Thymus (tissue), 11 donors: ENCODE measurements around the gene MCAM. TPM values are rescaled to one million over a fixed set of nuclear protein-coding genes. Genes with fewer than 3 reads are reported as not detected.
A peak's percentile ranks its signal among the peaks of the same experiment; 100 is the strongest.

Experiments used
- DNase-seq, 9 donors: peaks; one replicate each; pipeline ENCODE4 v3.0.0-alpha.2; 2013; ENCODE audit warnings: low spot score in 9 of 9, low read depth in 6 of 9, missing footprints in 1 of 9
- H3K27ac ChIP-seq, 2 donors: one replicate each; pipeline ENCODE4 v1.5.1; 2013; ENCODE audit warnings: control low read depth in 1 of 2, low read depth in 1 of 2, low read length in 1 of 2, mild to moderate bottlenecking in 1 of 2, moderate library complexity in 1 of 2
- H3K27me3 ChIP-seq, 2 donors: one replicate each; pipeline ENCODE4 v1.5.1; 2013; ENCODE audit warnings: low read length in 1 of 2; ENCODE audit not compliant: control insufficient read depth in 2 of 2, insufficient read depth in 1 of 2
- H3K36me3 ChIP-seq, 2 donors: one replicate each; pipeline ENCODE4 v1.5.1; 2013; ENCODE audit warnings: low read length in 1 of 2, mild to moderate bottlenecking in 1 of 2, moderate library complexity in 1 of 2; ENCODE audit not compliant: control insufficient read depth in 2 of 2, insufficient read depth in 2 of 2
- H3K4me1 ChIP-seq, 2 donors: one replicate each; pipeline ENCODE4 v1.5.1; 2013; ENCODE audit warnings: low read length in 2 of 2; ENCODE audit not compliant: control insufficient read depth in 2 of 2, insufficient read depth in 2 of 2
- H3K4me3 ChIP-seq, 2 donors: one replicate each; pipeline ENCODE4 v1.5.1; 2013; ENCODE audit warnings: low read length in 2 of 2, control low read depth in 1 of 2, mild to moderate bottlenecking in 1 of 2
- H3K9me3 ChIP-seq, 2 donors: one replicate each; pipeline ENCODE4 v1.5.1; 2013; ENCODE audit warnings: low read length in 1 of 2, mild to moderate bottlenecking in 1 of 2; ENCODE audit not compliant: control insufficient read depth in 2 of 2, insufficient read depth in 1 of 2
- WGBS: extraction: QIAGEN DNeasy Blood & Tissue Kit; methylation state at CpG from one replicate; pipeline ENCODE4 v1.1.7; 2013; 5-methylcytosine and 5-hydroxymethylcytosine counted together
- polyA plus RNA-seq: library from polyadenylated mRNA; stranded (reverse); fragments of 200-250 nt; gene quantifications from one replicate; pipeline ENCODE4 v1.2.3, GENCODE V29; 2013
- total RNA-seq: library from RNA; stranded (reverse); fragments of 120-200 nt; gene quantifications from one replicate; pipeline ENCODE4 v1.2.4, GENCODE V29; 2013
- donor health status: healthy.

MCAM gene
- total and polyA plus RNA-seq, 2 donors, result 20.1 to 54.4 TPM

DNA sequence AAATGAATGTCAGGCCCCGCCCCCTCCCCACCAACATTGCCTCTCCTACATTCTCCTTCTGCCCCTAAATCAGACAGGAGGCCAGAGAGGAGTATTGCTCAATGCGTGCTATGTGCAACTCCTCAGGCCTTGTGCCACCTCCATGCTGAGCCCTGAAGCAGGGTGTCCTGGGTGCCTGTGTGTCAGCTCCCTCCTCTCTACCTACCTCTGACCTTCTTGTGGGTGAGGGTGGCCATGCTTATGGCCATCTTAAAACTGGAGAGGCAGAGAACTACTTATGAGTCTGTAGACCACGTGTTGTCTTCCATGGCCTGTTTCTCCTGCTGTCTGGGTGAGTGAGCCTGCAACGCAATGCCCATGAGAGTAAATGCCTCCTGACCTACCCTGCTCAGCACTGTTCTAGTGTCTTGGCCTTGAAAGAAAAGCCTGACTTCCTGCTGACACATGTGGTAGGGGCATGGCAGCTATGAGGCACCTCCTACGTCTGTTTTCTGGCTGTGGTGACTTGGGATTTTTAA, 10.5 kb downstream of the MCAM start:
- WGBS, result 59% methylated on average over 5 of the region's 5 CpGs
- Histone ChIP-seq H3K27me3 (no peaks in the 10 kb centered on the region), H3K36me3 (peaks cover 31 to 43% of the 10 kb centered on the region in 2 donors), H3K4me3 (no peak overlapping the region), H3K9me3 (peaks cover 0 to 6% of the 10 kb centered on the region in 2 donors), H3K27ac (peak overlapping the region; percentile 72 to 87), H3K4me1 (peaks cover 37 to 46% of the 10 kb centered on the region in 2 donors)
- DNase-seq, result peak in 4 of 9 donors; percentile 54 to 80 (median 66)

- Histone ChIP-seq H3K27me3 (no peaks in the 10 kb centered on the region), H3K27ac (peak overlapping the region; percentile 72 to 87), H3K36me3 (peaks cover 24 to 49% of the 10 kb centered on the region in 2 donors), H3K4me1 (peaks cover 41 to 46% of the 10 kb centered on the region in 2 donors), H3K4me3 (no peak overlapping the region), H3K9me3 (peaks cover 0 to 6% of the 10 kb centered on the region in 2 donors)
- DNase-seq, result peak in 1 of 9 donors; percentile 40
- 83% methylated on average over 7 of the region's 7 CpGs for WGBS
Measured at GRCh38 chr11:119305556-119306372, 11.2 kb downstream of the MCAM start.

GRCh38 chr11:119303227-119303718, 13.7 kb downstream of the MCAM start:
- no peak for DNase-seq
- H3K9me3 ChIP-seq, result peaks cover 0 to 6% of the 10 kb centered on the region in 2 donors
- H3K27me3 ChIP-seq, result no peaks in the 10 kb centered on the region
- H3K27ac ChIP-seq, result no peak overlapping the region
- peaks cover 39 to 62% of the 10 kb centered on the region in 2 donors for H3K36me3 ChIP-seq
- H3K4me3 ChIP-seq, result no peak overlapping the region
- H3K4me1 ChIP-seq, result peaks cover 41 to 49% of the 10 kb centered on the region in 2 donors
- WGBS, result 97% methylated on average over 5 of the region's 5 CpGs

DNA sequence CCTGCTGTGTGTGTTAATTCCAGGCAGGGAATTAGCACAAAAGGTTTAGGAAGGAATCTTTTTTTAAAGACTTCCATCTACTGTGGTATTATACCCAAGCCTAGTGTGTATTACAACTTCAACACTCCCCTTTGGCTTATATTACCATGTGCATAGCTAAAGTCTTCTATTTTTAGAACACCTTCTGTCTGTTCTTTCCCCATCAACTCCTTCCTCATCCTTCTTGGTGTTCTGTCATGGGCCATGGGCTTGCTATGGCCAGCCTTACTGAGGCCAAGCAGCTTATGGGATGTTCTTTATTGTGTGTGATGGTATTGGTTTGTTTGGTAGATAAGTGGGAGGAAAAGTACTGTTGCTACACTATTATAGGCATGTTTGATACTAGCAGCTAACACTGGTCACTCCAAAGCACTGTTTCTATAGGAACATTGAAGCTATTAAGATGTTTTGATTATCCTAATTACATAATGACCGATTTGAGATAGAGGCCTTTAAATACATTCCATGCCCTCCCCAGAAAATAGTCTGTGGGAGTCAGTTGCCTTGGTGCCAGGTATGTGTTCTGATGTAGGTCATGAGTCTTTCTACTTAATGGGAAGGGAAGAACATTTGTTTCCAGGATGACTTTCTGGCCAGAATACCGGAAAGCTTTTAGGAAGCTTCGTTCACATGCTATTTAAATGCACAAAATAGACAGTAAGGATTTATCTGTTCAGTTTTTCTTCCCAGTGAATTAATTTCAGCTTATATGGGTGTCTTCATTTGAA, 16.5 kb downstream of the MCAM start:
- no peaks in the 10 kb centered on the region for H3K27me3 ChIP-seq
- H3K4me1 ChIP-seq, result peaks cover 24 to 28% of the 10 kb centered on the region in 2 donors
- peaks cover 50 to 80% of the 10 kb centered on the region in 2 donors for H3K36me3 ChIP-seq
- WGBS, result 98% methylated on average over 3 of the region's 3 CpGs
- no peaks in the 10 kb centered on the region for H3K9me3 ChIP-seq
- no peak for DNase-seq
- no peak overlapping the region for H3K27ac ChIP-seq
- H3K4me3 ChIP-seq, result no peak overlapping the region

GRCh38 chr11:119299416-119299815, 17.5 kb downstream of the MCAM start:
- WGBS, result 98% methylated on average over 9 of the region's 9 CpGs
- H3K27ac ChIP-seq, result no peak overlapping the region

DNA sequence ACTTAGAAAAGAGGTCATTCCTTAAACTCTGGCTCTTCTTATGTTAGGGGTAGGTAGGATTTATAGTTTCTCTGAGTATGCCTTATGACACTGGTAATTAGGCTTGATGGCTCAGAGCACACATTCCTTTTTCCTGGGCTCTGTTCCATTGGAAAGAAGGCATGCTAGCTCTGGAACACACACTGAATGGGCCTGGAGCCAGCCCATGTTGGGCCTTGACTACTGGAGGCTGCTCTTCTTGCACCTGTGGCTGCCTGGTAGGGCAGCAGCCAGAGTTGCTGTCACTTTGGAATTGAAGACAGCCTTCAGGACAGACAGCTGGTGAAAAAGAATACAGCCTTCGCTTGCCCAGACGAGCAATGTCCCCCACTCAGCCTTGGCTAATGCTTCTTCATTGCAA, 18.2 kb downstream of the MCAM start:
- Histone ChIP-seq H3K4me3 (no peak overlapping the region), H3K9me3 (no peaks in the 10 kb centered on the region), H3K36me3 (peaks cover 44 to 81% of the 10 kb centered on the region in 2 donors), H3K4me1 (peaks cover 14 to 19% of the 10 kb centered on the region in 2 donors), H3K27ac (no peak overlapping the region), H3K27me3 (no peaks in the 10 kb centered on the region)
- peak in 1 of 9 donors; percentile 35 for DNase-seq
- WGBS, result 89% methylated on average over 2 of the region's 2 CpGs

More at GRCh38 chr11:119299416-119299815, 17.5 kb downstream of the MCAM start:
- Histone ChIP-seq H3K9me3 (no peaks in the 10 kb centered on the region), H3K36me3 (peaks cover 50 to 83% of the 10 kb centered on the region in 2 donors), H3K27me3 (no peaks in the 10 kb centered on the region), H3K4me3 (no peak overlapping the region), H3K4me1 (peaks cover 17 to 19% of the 10 kb centered on the region in 2 donors)
- DNase-seq, result no peak

- H3K4me1 ChIP-seq, result peaks cover 14 to 19% of the 10 kb centered on the region in 2 donors
- DNase-seq, result no peak
- 95% methylated on average over 3 of the region's 3 CpGs for WGBS
- H3K4me3 ChIP-seq, result no peak overlapping the region
- no peak overlapping the region for H3K27ac ChIP-seq
- H3K9me3 ChIP-seq, result no peaks in the 10 kb centered on the region
- H3K27me3 ChIP-seq, result no peaks in the 10 kb centered on the region
- peaks cover 37 to 78% of the 10 kb centered on the region in 2 donors for H3K36me3 ChIP-seq
Measured at GRCh38 chr11:119297938-119298337, 19.0 kb downstream of the MCAM start.

GRCh38 chr11:119295178-119295577, 21.8 kb downstream of the MCAM start:
- no peak overlapping the region for H3K27ac ChIP-seq
- DNase-seq, result no peak
- peaks cover 0 to 7% of the 10 kb centered on the region in 2 donors for H3K4me1 ChIP-seq
- WGBS, result 89% methylated on average over 3 of the region's 3 CpGs
- no peak overlapping the region for H3K4me3 ChIP-seq
- peaks cover 7 to 14% of the 10 kb centered on the region in 2 donors for H3K9me3 ChIP-seq
- no peaks in the 10 kb centered on the region for H3K27me3 ChIP-seq
- H3K36me3 ChIP-seq, result peaks cover 44 to 69% of the 10 kb centered on the region in 2 donors
